Cerebellar nuclear complex (tissue), 1 donor: ENCODE results near the gene MACF1.

Source experiments
- DNase-seq, 2 experiments: peaks; one replicate each; lab custom pipeline; 2025; lab: John Stamatoyannopoulos, UW

MACF1 gene

GRCh38 chr1:39310691-39311090 is 106.2 kb downstream of the MACF1 start:
- no peak for DNase-seq

GRCh38 chr1:39317111-39317510 is 112.6 kb downstream of the MACF1 start:
- no peak for DNase-seq

- no peak for DNase-seq
These were observed 113.6 kb downstream of the MACF1 start for GRCh38 chr1:39317910-39318633.

- no peak for DNase-seq
These were observed 117.5 kb downstream of the MACF1 start for GRCh38 chr1:39321979-39322378.

- no peak for DNase-seq
These were observed 117.9 kb downstream of the MACF1 start for GRCh38 chr1:39322431-39322830.

- DNase-seq, result no peak
These were observed 120.4 kb downstream of the MACF1 start for GRCh38 chr1:39324888-39325287.

- no peak for DNase-seq
These were observed 122.3 kb downstream of the MACF1 start for GRCh38 chr1:39326836-39327235.

- DNase-seq, result no peak
These were observed 123.6 kb downstream of the MACF1 start for GRCh38 chr1:39328095-39328494.

GRCh38 chr1:39328586-39329121 is 124.2 kb downstream of the MACF1 start:
- DNase-seq, result no peak

GRCh38 chr1:39331647-39332046 is 127.2 kb downstream of the MACF1 start:
- no peak for DNase-seq

GRCh38 chr1:39332291-39332690 is 127.8 kb downstream of the MACF1 start:
- DNase-seq, result no peak

- DNase-seq, result no peak
These were observed 128.3 kb downstream of the MACF1 start for GRCh38 chr1:39332828-39333227.

GRCh38 chr1:39333296-39333695 is 128.8 kb downstream of the MACF1 start:
- no peak for DNase-seq

- DNase-seq, result no peak
These were observed 130.7 kb downstream of the MACF1 start for GRCh38 chr1:39335216-39335615.

- DNase-seq, result no peak
These were observed 132.6 kb downstream of the MACF1 start for GRCh38 chr1:39337067-39337466.

GRCh38 chr1:39342776-39343175 is 138.3 kb downstream of the MACF1 start:
- DNase-seq, result no peak

GRCh38 chr1:39344394-39345154 is 140.1 kb downstream of the MACF1 start:
- DNase-seq, result no peak

- DNase-seq, result no peak
These were observed 142.4 kb downstream of the MACF1 start for GRCh38 chr1:39346872-39347271.

GRCh38 chr1:39348278-39348677 is 143.8 kb downstream of the MACF1 start:
- DNase-seq, result no peak

- DNase-seq, result no peak
These were observed 148.4 kb downstream of the MACF1 start for GRCh38 chr1:39352881-39353280.

- DNase-seq, result no peak
These were observed 150.1 kb downstream of the MACF1 start for GRCh38 chr1:39354572-39354971.

GRCh38 chr1:39358491-39358890 is 154.0 kb downstream of the MACF1 start:
- DNase-seq, result no peak

- no peak for DNase-seq
These were observed 154.6 kb downstream of the MACF1 start for GRCh38 chr1:39359028-39359570.
